GM12878 (cell line): ENCODE measurements around the gene MUC5B. TPM values are rescaled to one million over a fixed set of nuclear protein-coding genes. Genes with fewer than 3 reads are reported as not detected.

ENCODE experiments used
- ATAC-seq: fragments of 200-7000 bp; cut with Tn5 transposase; 3 replicates; pipeline ENCODE4 v1.9.1; 2020; ENCODE audit warnings: mild to moderate bottlenecking, moderate library complexity
- BruUV-seq: library from RNA; stranded (reverse); fragments of 400-500 nt; replicated peaks from 2 replicates; lab custom pipeline; 2021; lab: Mats Ljungman, UMichigan
- CTCF ChIA-PET: fragments of 300-600 bp; sonication (Branson Sonifier 250); formaldehyde crosslinking; extraction: SDS; loops from one replicate; lab custom pipeline; 2021; ENCODE audit warnings: inconsistent platforms; lab: Yijun Ruan, JAX
- POLR2A ChIA-PET: fragments of 350-600 bp; formaldehyde crosslinking; extraction: SDS; loops from one replicate; lab custom pipeline; 2021; ENCODE audit warnings: inconsistent platforms; lab: Charles Lee
- RAD21 ChIA-PET: fragments of 300-600 bp; sonication (Branson Sonifier 250); formaldehyde crosslinking; loops from one replicate; lab custom pipeline; 2023; ENCODE audit warnings: antibody characterized with exemption; ENCODE audit not compliant: unreplicated experiment; lab: Charles Lee
- SMC1A ChIA-PET: fragments of 300-600 bp; sonication (Branson Sonifier 250); formaldehyde crosslinking; loops from one replicate; lab custom pipeline; 2023; ENCODE audit not compliant: unreplicated experiment, uncharacterized antibody; lab: Charles Lee
- DNase-seq: peaks from one replicate; pipeline ENCODE4 v3.0.0-alpha.2; 2011; ENCODE audit warnings: low read depth, low spot score
- FAIRE-seq: peaks from 3 replicates; lab custom pipeline; 2011; peaks lifted over from hg19 to GRCh38; lab: Jason Lieb, UNC
- H2AFZ ChIP-seq: 2 replicates; pipeline ENCODE4 v1.6.0; 2011; ENCODE audit warnings: low read depth, low read length, control low read depth; ENCODE audit not compliant: control insufficient read depth
- H3K27ac ChIP-seq: 2 replicates; pipeline ENCODE4 v1.5.1; 2011; ENCODE audit warnings: control low read depth; ENCODE audit not compliant: control insufficient read depth, insufficient read depth
- H3K27me3 ChIP-seq, 2 experiments: replicated peaks in 1 of 2; 2 replicates each; pipeline versions ENCODE4 v1.6.0 to v1.6.1; 2011; ENCODE audit warnings: low read length in 1 of 2; ENCODE audit not compliant: control insufficient read depth in 2 of 2, insufficient read depth in 2 of 2
- H3K36me3 ChIP-seq, 2 experiments: 2 replicates each; pipeline ENCODE4 v1.5.1; 2011; ENCODE audit warnings: low read length in 1 of 2; ENCODE audit not compliant: control insufficient read depth in 2 of 2, insufficient read depth in 2 of 2
- H3K4me1 ChIP-seq: 2 replicates; pipeline ENCODE4 v1.6.1; 2011; ENCODE audit warnings: mild to moderate bottlenecking, low read length, moderate library complexity, mixed read lengths; ENCODE audit not compliant: control insufficient read depth, insufficient read depth
- H3K4me2 ChIP-seq: 2 replicates; pipeline ENCODE4 v1.6.0; 2011; ENCODE audit warnings: control low read depth; ENCODE audit not compliant: control insufficient read depth, insufficient read depth
- H3K4me3 ChIP-seq: fragments of 200-600 bp; sonication (generic); 2 replicates; pipeline ENCODE4 v1.5.1; 2016
- H3K79me2 ChIP-seq: 2 replicates; pipeline ENCODE4 v1.6.0; 2011; ENCODE audit warnings: low read length; ENCODE audit not compliant: control insufficient read depth, insufficient read depth
- H3K9ac ChIP-seq: 2 replicates; pipeline ENCODE4 v1.8.0; 2011; ENCODE audit warnings: low read length, control low read depth, mixed read lengths; ENCODE audit not compliant: control insufficient read depth, insufficient read depth
- H3K9me3 ChIP-seq: replicated peaks from 3 replicates; pipeline ENCODE4 v1.5.1; 2011; ENCODE audit warnings: mild to moderate bottlenecking, low read length; ENCODE audit not compliant: control insufficient read depth, insufficient read depth
- H4K20me1 ChIP-seq: 2 replicates; pipeline ENCODE4 v1.6.0; 2011; ENCODE audit not compliant: control insufficient read depth, insufficient read depth
- BHLHE40 ChIP-seq, 2 experiments: fragments of 450-650 bp in 1 of 2; IDR thresholded peaks; 2 replicates each; pipeline ENCODE4 v1.6.1; 2011 to 2017; ENCODE audit warnings: low read depth in 2 of 2, borderline replicate concordance in 1 of 2, improper control_type of control experiment in 1 of 2, low read length in 1 of 2, mild to moderate bottlenecking in 1 of 2
- FOS ChIP-seq: IDR thresholded peaks from 3 replicates; pipeline ENCODE4 v1.6.1; 2011; ENCODE audit warnings: borderline replicate concordance; ENCODE audit not compliant: insufficient read length; ENCODE audit errors: extremely low read depth
- RAD21 ChIP-seq: IDR thresholded peaks from 2 replicates; pipeline ENCODE4 v1.6.1; 2011; ENCODE audit warnings: mild to moderate bottlenecking, low read depth, low read length, moderate library complexity; ENCODE audit not compliant: insufficient read depth
- SMC3 ChIP-seq: IDR thresholded peaks from 2 replicates; pipeline ENCODE4 v1.6.1; 2011; ENCODE audit warnings: low read length, improper control_type of control experiment, borderline replicate concordance
- STAT1 ChIP-seq: fragments of 450-650 bp; conservative IDR thresholded peaks from 2 replicates; pipeline ENCODE4 v1.6.1; 2014; ENCODE audit warnings: antibody characterized with exemption, mild to moderate bottlenecking
- YY1 ChIP-seq: IDR thresholded peaks from 2 replicates; pipeline ENCODE4 v1.6.1; 2011; ENCODE audit warnings: low read depth, mild to moderate bottlenecking, low read length
- ZNF24 ChIP-seq: fragments of 450-650 bp; IDR thresholded peaks from 2 replicates; pipeline ENCODE4 v1.6.1; 2017; ENCODE audit warnings: antibody characterized with exemption, mild to moderate bottlenecking
- WGBS: methylation state at CpG from one replicate; pipeline ENCODE4 v1.1.6; 2016; ENCODE audit warnings: low lambda C conversion rate; ENCODE audit not compliant: insufficient replicate concordance, insufficient coverage; ENCODE audit errors: missing lambda C conversion rate; 5-methylcytosine and 5-hydroxymethylcytosine counted together
- in situ Hi-C: fragments of 300-500 bp; cut with MboI; formaldehyde crosslinking; loops from 9 replicates; pipeline ENCODE4 v1.14.3; 2018; ENCODE audit warnings: mixed read lengths
- intact Hi-C: fragments of 100-400 bp; cut with micrococcal nuclease; formaldehyde crosslinking; loops from one replicate; pipeline ENCODE4 v1.14.2; 2022; ENCODE audit not compliant: unreplicated experiment
- polyA plus RNA-seq, 11 experiments: library from polyadenylated mRNA; depleted of rRNA in 4 of 11; unstranded in 6 of 11; stranded (reverse) in 5 of 11; fragments of >200 nt; fragmentation: Nextera tagmentation in 4 of 11; fragmentation: Illumina TruSeq in 1 of 11; extraction: Ambion mirVana in 4 of 11; extraction: Trizol in 1 of 11; gene quantifications; 1 replicate in 1 of 11; 2 replicates in 10 of 11; pipeline versions ENCODE4 v1.2.1 to v1.2.3, GENCODE V29; 2011 to 2016; ENCODE audit warnings: inconsistent platforms in 2 of 11, missing spikeins in 2 of 11, low read depth in 1 of 11
- total RNA-seq, 4 experiments: library from RNA; depleted of rRNA in 3 of 4; stranded (reverse); fragments of >200 nt in 3 of 4; fragmentation: Illumina TruSeq in 1 of 4; extraction: Trizol in 1 of 4; gene quantifications; 2 replicates each; pipeline versions ENCODE4 v1.2.1 to v1.2.3, GENCODE V29; 2013 to 2021
- TF ChIP-seq, protein P1 (sequence below), 3 experiments: IDR thresholded peaks in 2 of 3; conservative IDR thresholded peaks in 1 of 3; 2 replicates each; pipeline ENCODE4 v1.5.1; 2011; ENCODE audit warnings: low read depth in 3 of 3, low read length in 3 of 3, mild to moderate bottlenecking in 3 of 3, control low read depth in 2 of 3, moderate library complexity in 2 of 3, inconsistent platforms in 1 of 3, mixed read lengths in 1 of 3; ENCODE audit not compliant: control insufficient read depth in 2 of 3, insufficient read depth in 1 of 3; ENCODE audit errors: extremely low read depth in 1 of 3
- TF ChIP-seq, protein P2 (sequence below): fragments of 450-650 bp; IDR thresholded peaks from 2 replicates; pipeline ENCODE4 v1.6.1; 2016; ENCODE audit warnings: mild to moderate bottlenecking, moderate library complexity, borderline replicate concordance

MUC5B gene
- total and polyA plus RNA-seq, 10 of the 15 experiments (the other 5 are each of a cell fraction or from before 2014, with no cell fraction given), result 1.5 TPM; not detected in 9

DNA sequence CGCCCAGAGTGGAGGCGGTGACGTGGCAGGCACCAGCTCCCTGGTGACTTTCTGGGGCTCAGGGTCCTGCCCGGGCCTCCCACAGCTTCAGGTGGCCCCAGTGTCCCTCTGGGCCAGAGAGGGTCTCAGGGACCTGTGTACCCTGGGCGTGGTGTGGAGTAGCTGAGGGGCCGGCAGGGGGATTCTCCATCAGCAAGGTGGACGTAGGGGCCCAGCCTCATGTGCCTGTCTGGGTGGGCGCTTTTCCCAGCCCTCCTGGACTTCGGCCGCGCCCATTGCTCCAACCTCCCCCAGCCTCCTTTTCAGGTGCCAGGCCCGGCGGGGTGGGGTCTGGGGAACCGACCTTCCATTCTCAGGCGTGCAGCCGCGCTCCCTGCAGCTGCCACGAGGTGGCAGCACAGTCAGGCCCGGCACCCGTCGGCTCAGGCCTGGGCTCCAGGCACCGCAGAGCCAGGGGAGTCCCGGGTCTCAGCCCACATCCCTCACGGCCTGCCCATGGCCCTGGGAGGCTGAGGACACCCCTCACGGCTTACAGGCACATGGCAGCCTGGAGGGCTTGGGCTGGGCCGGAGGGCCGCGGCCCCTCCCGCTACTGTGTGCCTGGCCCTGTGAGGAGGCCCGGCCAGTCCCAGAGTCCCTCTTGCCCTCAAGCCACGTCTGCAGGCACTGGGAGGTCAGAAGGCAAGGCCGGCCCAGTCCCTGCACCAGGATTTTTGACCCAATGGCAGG is 19.9 kb upstream of the MUC5B start:
- ATAC-seq (peak; percentile 97), FAIRE-seq (no peak), DNase-seq (no peak)
- intact Hi-C loops, result loop anchor here (1.0 to 2.0 kb wide), 2 partner anchors 312 to 372 kb away; no protein-coding TSS in a partner anchor
- H3K27me3 ChIP-seq, result no peaks in the 10 kb centered on the region
- in situ Hi-C loops, result no loop called here
- H2AFZ ChIP-seq, result no peak overlapping the region
- H3K4me3 ChIP-seq, result no peak overlapping the region
- peak; percentile 31; the same call in 1 of the 2 replicates for TF ChIP-seq ZNF24
- TF ChIP-seq BHLHE40 (IDR thresholded peaks at IDR 0.05; ENCODE audit: borderline replicate concordance in 1 of 2, low read depth in 2 of 2, low read length in 1 of 2), result peak in 1 of 2 experiments; percentile 54; a peak in 1 of 4 replicates
- no peak for TF ChIP-seq FOS
- TF ChIP-seq SMC3, result peak; percentile 89
- TF ChIP-seq YY1, result peak; percentile 59; the same call in 1 of the 2 replicates
- TF ChIP-seq, protein P1, sequence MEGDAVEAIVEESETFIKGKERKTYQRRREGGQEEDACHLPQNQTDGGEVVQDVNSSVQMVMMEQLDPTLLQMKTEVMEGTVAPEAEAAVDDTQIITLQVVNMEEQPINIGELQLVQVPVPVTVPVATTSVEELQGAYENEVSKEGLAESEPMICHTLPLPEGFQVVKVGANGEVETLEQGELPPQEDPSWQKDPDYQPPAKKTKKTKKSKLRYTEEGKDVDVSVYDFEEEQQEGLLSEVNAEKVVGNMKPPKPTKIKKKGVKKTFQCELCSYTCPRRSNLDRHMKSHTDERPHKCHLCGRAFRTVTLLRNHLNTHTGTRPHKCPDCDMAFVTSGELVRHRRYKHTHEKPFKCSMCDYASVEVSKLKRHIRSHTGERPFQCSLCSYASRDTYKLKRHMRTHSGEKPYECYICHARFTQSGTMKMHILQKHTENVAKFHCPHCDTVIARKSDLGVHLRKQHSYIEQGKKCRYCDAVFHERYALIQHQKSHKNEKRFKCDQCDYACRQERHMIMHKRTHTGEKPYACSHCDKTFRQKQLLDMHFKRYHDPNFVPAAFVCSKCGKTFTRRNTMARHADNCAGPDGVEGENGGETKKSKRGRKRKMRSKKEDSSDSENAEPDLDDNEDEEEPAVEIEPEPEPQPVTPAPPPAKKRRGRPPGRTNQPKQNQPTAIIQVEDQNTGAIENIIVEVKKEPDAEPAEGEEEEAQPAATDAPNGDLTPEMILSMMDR (IDR thresholded peaks at IDR 0.05 in 2 of 3, conservative IDR thresholded peaks at IDR 0.05 in 1 of 3; ENCODE audit: control insufficient read depth in 2 of 3, extremely low read depth in 1 of 3, insufficient read depth in 1 of 3, low read depth in 3 of 3, low read length in 3 of 3), result peak; percentile 76 to 98 (median 90)
- peak; percentile 78 for TF ChIP-seq RAD21
- TF ChIP-seq, protein P2, sequence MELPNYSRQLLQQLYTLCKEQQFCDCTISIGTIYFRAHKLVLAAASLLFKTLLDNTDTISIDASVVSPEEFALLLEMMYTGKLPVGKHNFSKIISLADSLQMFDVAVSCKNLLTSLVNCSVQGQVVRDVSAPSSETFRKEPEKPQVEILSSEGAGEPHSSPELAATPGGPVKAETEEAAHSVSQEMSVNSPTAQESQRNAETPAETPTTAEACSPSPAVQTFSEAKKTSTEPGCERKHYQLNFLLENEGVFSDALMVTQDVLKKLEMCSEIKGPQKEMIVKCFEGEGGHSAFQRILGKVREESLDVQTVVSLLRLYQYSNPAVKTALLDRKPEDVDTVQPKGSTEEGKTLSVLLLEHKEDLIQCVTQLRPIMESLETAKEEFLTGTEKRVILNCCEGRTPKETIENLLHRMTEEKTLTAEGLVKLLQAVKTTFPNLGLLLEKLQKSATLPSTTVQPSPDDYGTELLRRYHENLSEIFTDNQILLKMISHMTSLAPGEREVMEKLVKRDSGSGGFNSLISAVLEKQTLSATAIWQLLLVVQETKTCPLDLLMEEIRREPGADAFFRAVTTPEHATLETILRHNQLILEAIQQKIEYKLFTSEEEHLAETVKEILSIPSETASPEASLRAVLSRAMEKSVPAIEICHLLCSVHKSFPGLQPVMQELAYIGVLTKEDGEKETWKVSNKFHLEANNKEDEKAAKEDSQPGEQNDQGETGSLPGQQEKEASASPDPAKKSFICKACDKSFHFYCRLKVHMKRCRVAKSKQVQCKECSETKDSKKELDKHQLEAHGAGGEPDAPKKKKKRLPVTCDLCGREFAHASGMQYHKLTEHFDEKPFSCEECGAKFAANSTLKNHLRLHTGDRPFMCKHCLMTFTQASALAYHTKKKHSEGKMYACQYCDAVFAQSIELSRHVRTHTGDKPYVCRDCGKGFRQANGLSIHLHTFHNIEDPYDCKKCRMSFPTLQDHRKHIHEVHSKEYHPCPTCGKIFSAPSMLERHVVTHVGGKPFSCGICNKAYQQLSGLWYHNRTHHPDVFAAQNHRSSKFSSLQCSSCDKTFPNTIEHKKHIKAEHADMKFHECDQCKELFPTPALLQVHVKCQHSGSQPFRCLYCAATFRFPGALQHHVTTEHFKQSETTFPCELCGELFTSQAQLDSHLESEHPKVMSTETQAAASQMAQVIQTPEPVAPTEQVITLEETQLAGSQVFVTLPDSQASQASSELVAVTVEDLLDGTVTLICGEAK, result no peak
- TF ChIP-seq STAT1, result no peak
- H3K9ac ChIP-seq, result no peak overlapping the region
- SMC1A ChIA-PET, result interaction anchor here (1.0 kb wide), 1 partner anchor 372 kb away, joined by 4 read pairs; no protein-coding TSS in a partner anchor
- no peaks in the 10 kb centered on the region for H3K79me2 ChIP-seq
- CTCF ChIA-PET, result interaction anchor here (1.4 to 2.2 kb wide), 4 partner anchors 11 to 374 kb away, joined by 3 to 12 read pairs (median 6); no protein-coding TSS in a partner anchor
- H3K4me1 ChIP-seq, result no peaks in the 10 kb centered on the region
- H3K9me3 ChIP-seq, result no peaks in the 10 kb centered on the region; the same call in 2 of the 3 replicates
- 18% methylated on average over 32 of the region's 32 CpGs for WGBS
- RAD21 ChIA-PET, result interaction anchor here (0.6 to 1.4 kb wide), 2 partner anchors 311 to 372 kb away, joined by 3 read pairs; no protein-coding TSS in a partner anchor
- POLR2A ChIA-PET, result interaction anchor here (0.6 kb wide), 1 partner anchor 405 kb away, joined by 3 read pairs; no protein-coding TSS in a partner anchor
- no peak overlapping the region for H3K4me2 ChIP-seq
- H3K27ac ChIP-seq, result no peak overlapping the region
- H4K20me1 ChIP-seq, result no peaks in the 10 kb centered on the region
- no peaks in the 10 kb centered on the region for H3K36me3 ChIP-seq
- no TSS peak for BruUV-seq
